Measurements from ENCODE around the gene PLEKHG1.

The PLEKHG1 gene

GRCh38 chr6:150640556-150641209, 41.0 kb downstream of the PLEKHG1 start:
- DNase-seq (ENCODE audit: low spot score) = no peak

DNA sequence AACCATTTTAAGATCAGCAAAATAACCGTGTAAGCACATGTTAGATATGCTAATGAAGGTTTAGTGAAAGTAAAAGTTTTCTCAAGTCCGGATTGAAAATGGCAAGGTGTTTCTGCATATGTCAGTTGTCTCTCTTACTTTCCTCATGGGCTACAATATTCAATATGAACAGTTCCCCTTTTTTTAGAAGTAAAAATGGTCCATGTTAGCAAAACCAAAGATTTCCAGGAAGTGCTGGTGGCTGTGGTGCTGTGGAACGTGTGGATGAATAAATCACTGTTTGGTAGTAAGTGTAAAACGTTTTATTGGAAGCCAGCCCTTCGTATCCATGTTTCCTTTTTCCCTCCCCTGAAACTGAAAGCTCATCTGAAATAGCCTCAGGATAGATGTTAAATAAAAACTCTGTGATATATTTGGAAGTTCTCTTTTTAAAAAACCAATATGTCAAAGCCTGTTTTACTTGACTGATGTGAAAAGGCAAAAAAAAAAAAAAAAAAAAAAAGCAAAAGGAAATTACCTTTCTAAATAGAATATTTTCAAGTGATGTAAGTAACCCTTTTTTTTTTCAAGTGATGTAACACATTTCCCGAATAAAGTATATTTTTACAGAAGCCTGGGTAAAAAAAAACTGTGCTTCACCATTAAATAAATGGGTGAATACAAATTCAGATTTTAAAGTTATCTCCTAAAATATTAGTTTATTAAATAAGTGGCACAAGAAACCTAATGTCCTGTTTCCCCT, 41.9 kb downstream of the PLEKHG1 start:
- no peak for DNase-seq (ENCODE audit: low spot score)

DNA sequence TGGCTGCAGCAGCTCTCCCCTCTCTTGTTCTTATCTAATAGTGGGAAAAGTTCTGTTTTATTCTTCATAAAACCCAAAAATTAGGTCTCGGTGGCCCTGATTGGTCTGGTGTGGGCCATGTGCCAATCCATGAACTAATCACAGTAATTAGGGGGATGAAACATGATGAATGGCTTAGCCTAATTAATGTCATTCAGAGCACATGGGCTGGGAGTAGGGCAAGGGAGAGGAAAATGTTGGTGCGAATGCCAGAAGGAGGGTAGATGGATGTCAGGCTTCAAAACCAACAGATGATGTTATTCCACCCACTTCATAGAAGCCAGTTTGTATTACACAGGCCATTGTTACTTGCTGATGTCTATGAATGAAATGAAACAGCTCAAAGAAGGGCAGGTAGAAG, 46.5 kb downstream of the PLEKHG1 start:
- no peak for DNase-seq (ENCODE audit: low spot score)

DNA sequence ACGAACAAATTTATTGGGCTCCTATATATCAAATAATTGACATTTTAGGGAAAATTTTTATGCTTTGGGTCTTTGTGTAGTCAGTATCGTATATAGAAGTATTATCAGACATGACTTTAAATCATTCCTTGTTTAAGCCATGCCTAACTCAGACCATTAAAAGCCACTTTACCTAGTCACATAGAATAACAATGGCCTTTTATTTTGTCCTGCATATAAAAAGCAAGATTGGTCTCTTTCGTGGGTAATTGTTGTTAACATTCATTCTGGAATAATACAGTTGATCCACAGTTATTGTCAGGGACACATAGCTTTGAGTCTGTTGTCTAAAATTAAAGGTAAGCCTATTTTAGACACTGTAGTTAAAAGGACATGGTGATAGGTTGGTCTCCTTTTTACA, 47.4 kb downstream of the PLEKHG1 start:
- no peak for DNase-seq (ENCODE audit: low spot score)
